ENCODE results near the gene ATP10B.

The ATP10B gene

GRCh38 chr5:160555971-160556631 is 295.9 kb downstream of the ATP10B start:
- no peak for DNase-seq (ENCODE audit: low read depth)

- DNase-seq (ENCODE audit: low read depth), result no peak
These were observed 296.4 kb downstream of the ATP10B start for GRCh38 chr5:160555581-160555970.

GRCh38 chr5:160550075-160550474 is 301.9 kb downstream of the ATP10B start:
- no peak for DNase-seq (ENCODE audit: low read depth)

- DNase-seq (ENCODE audit: low read depth), result no peak
These were observed 302.9 kb downstream of the ATP10B start for GRCh38 chr5:160548949-160549645.

GRCh38 chr5:160547872-160548271 is 304.1 kb downstream of the ATP10B start:
- no peak for DNase-seq (ENCODE audit: low read depth)

GRCh38 chr5:160547061-160547460 is 304.9 kb downstream of the ATP10B start:
- no peak for DNase-seq (ENCODE audit: low read depth)

GRCh38 chr5:160545832-160546231 is 306.2 kb downstream of the ATP10B start:
- no peak for DNase-seq (ENCODE audit: low read depth)

- DNase-seq (ENCODE audit: low read depth), result no peak
These were observed 308.6 kb downstream of the ATP10B start for GRCh38 chr5:160543395-160543794.

GRCh38 chr5:160542840-160543239 is 309.2 kb downstream of the ATP10B start:
- DNase-seq (ENCODE audit: low read depth), result no peak

- DNase-seq (ENCODE audit: low read depth), result no peak
These were observed 309.7 kb downstream of the ATP10B start for GRCh38 chr5:160542281-160542680.

- DNase-seq (ENCODE audit: low read depth), result no peak
These were observed 312.6 kb downstream of the ATP10B start for GRCh38 chr5:160539431-160539830.

- no peak for DNase-seq (ENCODE audit: low read depth)
These were observed 314.1 kb downstream of the ATP10B start for GRCh38 chr5:160537940-160538339.

GRCh38 chr5:160537116-160537515 is 314.9 kb downstream of the ATP10B start:
- DNase-seq (ENCODE audit: low read depth), result no peak

GRCh38 chr5:160534914-160535313 is 317.1 kb downstream of the ATP10B start:
- no peak for DNase-seq (ENCODE audit: low read depth)

- DNase-seq (ENCODE audit: low read depth), result no peak
These were observed 317.9 kb downstream of the ATP10B start for GRCh38 chr5:160534125-160534524.

GRCh38 chr5:160525471-160526261 is 326.3 kb downstream of the ATP10B start:
- DNase-seq (ENCODE audit: low read depth), result no peak

- DNase-seq (ENCODE audit: low read depth), result no peak
These were observed 327.2 kb downstream of the ATP10B start for GRCh38 chr5:160524827-160525226.

GRCh38 chr5:160523502-160524163 is 328.4 kb downstream of the ATP10B start:
- no peak for DNase-seq (ENCODE audit: low read depth)

- DNase-seq (ENCODE audit: low read depth), result no peak
These were observed 330.7 kb downstream of the ATP10B start for GRCh38 chr5:160521392-160521663.

- DNase-seq (ENCODE audit: low read depth), result no peak
These were observed 331.2 kb downstream of the ATP10B start for GRCh38 chr5:160520609-160521391.

GRCh38 chr5:160516696-160517530 is 335.1 kb downstream of the ATP10B start:
- DNase-seq (ENCODE audit: low read depth), result no peak

Data from T follicular helper cell (primary cell).